Trophoblast cell (in vitro differentiated cells and primary cell): Measurements from ENCODE around the gene DUOXA1.

Source experiments
- DNase-seq, 2 donors: peaks; one replicate each; pipeline ENCODE4 v3.0.0-alpha.2; 2016
- H2AFZ ChIP-seq: 2 replicates; pipeline ENCODE4 v1.6.1; 2013; ENCODE audit warnings: low read length, moderate library complexity, mild to moderate bottlenecking; ENCODE audit not compliant: insufficient read depth, poor library complexity
- H2AK5ac ChIP-seq: 2 replicates; pipeline ENCODE4 v1.6.1; 2013; ENCODE audit warnings: mild to moderate bottlenecking, low read length
- H2BK120ac ChIP-seq: 2 replicates; pipeline ENCODE4 v1.6.1; 2013; ENCODE audit warnings: low read length, mild to moderate bottlenecking, moderate library complexity; ENCODE audit not compliant: insufficient read depth, poor library complexity
- H2BK12ac ChIP-seq: 2 replicates; pipeline ENCODE4 v1.6.1; 2013; ENCODE audit warnings: mild to moderate bottlenecking, low read length, moderate library complexity
- H2BK5ac ChIP-seq: 2 replicates; pipeline ENCODE4 v1.6.1; 2013; ENCODE audit warnings: low read length, low read depth, moderate library complexity, mild to moderate bottlenecking; ENCODE audit not compliant: poor library complexity
- H3K14ac ChIP-seq: 2 replicates; pipeline ENCODE4 v1.6.1; 2013; ENCODE audit warnings: mild to moderate bottlenecking, low read length
- H3K18ac ChIP-seq: 2 replicates; pipeline ENCODE4 v1.6.1; 2013; ENCODE audit warnings: mild to moderate bottlenecking, low read length
- H3K23ac ChIP-seq: 2 replicates; pipeline ENCODE4 v1.6.1; 2013; ENCODE audit warnings: low read length
- H3K27ac ChIP-seq: 2 replicates; pipeline ENCODE4 v1.5.1; 2013; ENCODE audit warnings: low read depth, mild to moderate bottlenecking, inconsistent platforms, low read length, moderate library complexity
- H3K27me3 ChIP-seq: 2 replicates; pipeline ENCODE4 v1.6.1; 2013; ENCODE audit warnings: inconsistent platforms, mild to moderate bottlenecking, low read length, moderate library complexity; ENCODE audit not compliant: insufficient read depth
- H3K36me3 ChIP-seq, 2 experiments: 1 replicate in 1 of 2; 2 replicates in 1 of 2; pipeline ENCODE4 v1.6.1; 2013; ENCODE audit warnings: low read length in 2 of 2, mild to moderate bottlenecking in 2 of 2, moderate library complexity in 1 of 2; ENCODE audit not compliant: insufficient read depth in 2 of 2, control insufficient read depth in 1 of 2
- H3K4ac ChIP-seq: 2 replicates; pipeline ENCODE4 v1.6.1; 2013; ENCODE audit warnings: low read depth, mild to moderate bottlenecking, low read length, moderate library complexity
- H3K4me1 ChIP-seq, 2 experiments: 1 replicate in 1 of 2; 2 replicates in 1 of 2; pipeline ENCODE4 v1.6.1; 2013; ENCODE audit warnings: low read length in 2 of 2, mild to moderate bottlenecking in 2 of 2, moderate library complexity in 1 of 2; ENCODE audit not compliant: insufficient read depth in 2 of 2, control insufficient read depth in 1 of 2
- H3K4me2 ChIP-seq: 2 replicates; pipeline ENCODE4 v1.6.1; 2013; ENCODE audit warnings: inconsistent platforms, mild to moderate bottlenecking, low read length, moderate library complexity
- H3K4me3 ChIP-seq: 2 replicates; pipeline ENCODE4 v1.5.1; 2013; ENCODE audit warnings: mild to moderate bottlenecking, low read depth, low read length, inconsistent platforms
- H3K79me1 ChIP-seq: one replicate; pipeline ENCODE4 v1.6.1; 2013; ENCODE audit warnings: low read length
- H3K79me2 ChIP-seq: 2 replicates; pipeline ENCODE4 v1.6.1; 2013; ENCODE audit warnings: low read length, mild to moderate bottlenecking; ENCODE audit not compliant: control insufficient read depth, insufficient read depth, poor library complexity
- H3K9ac ChIP-seq: 2 replicates; pipeline ENCODE4 v1.6.1; 2013; ENCODE audit warnings: mild to moderate bottlenecking, low read length
- H3K9me3 ChIP-seq: 2 replicates; pipeline ENCODE4 v1.6.1; 2013; ENCODE audit warnings: low read depth, mild to moderate bottlenecking, control low read depth, inconsistent platforms, low read length; ENCODE audit not compliant: insufficient read depth
- H4K12ac ChIP-seq: 2 replicates; pipeline ENCODE4 v1.6.1; 2013; ENCODE audit warnings: low read depth, mild to moderate bottlenecking, low read length, moderate library complexity
- H4K8ac ChIP-seq: 2 replicates; pipeline ENCODE4 v1.6.1; 2013; ENCODE audit warnings: low read depth, mild to moderate bottlenecking, low read length, moderate library complexity
- H4K91ac ChIP-seq: one replicate; pipeline ENCODE4 v1.6.1; 2013; ENCODE audit warnings: low read depth, mild to moderate bottlenecking, low read length, moderate library complexity
- WGBS: extraction: QIAGEN DNeasy Blood & Tissue Kit; methylation state at CpG from one replicate; pipeline ENCODE4 v1.1.7; 2013; ENCODE audit warnings: missing lambda C conversion rate; ENCODE audit not compliant: insufficient read length, insufficient coverage; ENCODE audit errors: extremely low coverage; 5-methylcytosine and 5-hydroxymethylcytosine counted together

Gene DUOXA1

GRCh38 chr15:45089712-45090373 lies 39.8 kb downstream of the DUOXA1 start:
- H3K18ac ChIP-seq, result no peak overlapping the region
- no CpG with 5 or more reads among the region's 3 CpGs for WGBS
- H2BK120ac ChIP-seq, result no peak overlapping the region
- H3K79me1 ChIP-seq, result no peaks in the 10 kb centered on the region
- no peaks in the 10 kb centered on the region for H3K27me3 ChIP-seq
- no peak overlapping the region for H3K4me2 ChIP-seq
- no peak for DNase-seq
- H3K79me2 ChIP-seq, result no peaks in the 10 kb centered on the region
- no peak overlapping the region for H3K27ac ChIP-seq
- no peak overlapping the region for H3K23ac ChIP-seq
- H3K14ac ChIP-seq, result no peak overlapping the region
- no peak overlapping the region for H2BK5ac ChIP-seq
- no peak overlapping the region for H4K12ac ChIP-seq
- peaks cover 2% of the 10 kb centered on the region for H3K9me3 ChIP-seq
- H3K4me1 ChIP-seq, result no peaks in the 10 kb centered on the region
- no peak overlapping the region for H4K8ac ChIP-seq
- no peaks in the 10 kb centered on the region for H3K36me3 ChIP-seq
- no peak overlapping the region for H3K4me3 ChIP-seq
- H4K91ac ChIP-seq, result no peak overlapping the region
- no peak overlapping the region for H3K4ac ChIP-seq
- no peak overlapping the region for H2BK12ac ChIP-seq
- H3K9ac ChIP-seq, result no peak overlapping the region
- H2AFZ ChIP-seq, result no peak overlapping the region
- H2AK5ac ChIP-seq, result no peak overlapping the region

GRCh38 chr15:45088801-45089711 lies 40.6 kb downstream of the DUOXA1 start:
- no peaks in the 10 kb centered on the region for H3K79me1 ChIP-seq
- H2BK120ac ChIP-seq, result no peak overlapping the region
- no peak overlapping the region for H4K8ac ChIP-seq
- H3K23ac ChIP-seq, result no peak overlapping the region
- H3K4me3 ChIP-seq, result no peak overlapping the region
- H4K91ac ChIP-seq, result no peak overlapping the region
- H3K4ac ChIP-seq, result no peak overlapping the region
- no peaks in the 10 kb centered on the region for H3K4me1 ChIP-seq
- H3K27me3 ChIP-seq, result no peaks in the 10 kb centered on the region
- H3K9ac ChIP-seq, result no peak overlapping the region
- no peak overlapping the region for H2BK5ac ChIP-seq
- no peak overlapping the region for H3K27ac ChIP-seq
- no peaks in the 10 kb centered on the region for H3K36me3 ChIP-seq
- H2AFZ ChIP-seq, result no peak overlapping the region
- H3K14ac ChIP-seq, result no peak overlapping the region
- no peaks in the 10 kb centered on the region for H3K9me3 ChIP-seq
- no peak overlapping the region for H4K12ac ChIP-seq
- WGBS, result no CpG with 5 or more reads among the region's 10 CpGs
- no peak overlapping the region for H2AK5ac ChIP-seq
- DNase-seq, result no peak
- no peaks in the 10 kb centered on the region for H3K79me2 ChIP-seq
- H3K18ac ChIP-seq, result no peak overlapping the region
- no peak overlapping the region for H3K4me2 ChIP-seq
- H2BK12ac ChIP-seq, result no peak overlapping the region

GRCh38 chr15:45087513-45087912 lies 42.2 kb downstream of the DUOXA1 start:
- no peak overlapping the region for H3K4me3 ChIP-seq
- H3K27me3 ChIP-seq, result no peaks in the 10 kb centered on the region
- H4K91ac ChIP-seq, result no peak overlapping the region
- no peak overlapping the region for H3K18ac ChIP-seq
- no peak overlapping the region for H4K12ac ChIP-seq
- H2BK12ac ChIP-seq, result no peak overlapping the region
- H3K23ac ChIP-seq, result no peak overlapping the region
- H2BK120ac ChIP-seq, result no peak overlapping the region
- H3K79me2 ChIP-seq, result no peaks in the 10 kb centered on the region
- H3K9ac ChIP-seq, result no peak overlapping the region
- H2AK5ac ChIP-seq, result no peak overlapping the region
- H2BK5ac ChIP-seq, result no peak overlapping the region
- H3K9me3 ChIP-seq, result no peaks in the 10 kb centered on the region
- H3K4me2 ChIP-seq, result no peak overlapping the region
- H3K4me1 ChIP-seq, result no peaks in the 10 kb centered on the region
- no peak for DNase-seq
- no peak overlapping the region for H3K14ac ChIP-seq
- no peaks in the 10 kb centered on the region for H3K36me3 ChIP-seq
- no peaks in the 10 kb centered on the region for H3K79me1 ChIP-seq
- no peak overlapping the region for H3K4ac ChIP-seq
- H4K8ac ChIP-seq, result no peak overlapping the region
- no CpG with 5 or more reads among the region's 1 CpG for WGBS
- no peak overlapping the region for H3K27ac ChIP-seq
- no peak overlapping the region for H2AFZ ChIP-seq

- H3K4me3 ChIP-seq, result no peak overlapping the region
- no peaks in the 10 kb centered on the region for H3K79me2 ChIP-seq
- no peak overlapping the region for H3K4ac ChIP-seq
- no peaks in the 10 kb centered on the region for H3K27me3 ChIP-seq
- no peak overlapping the region for H2BK12ac ChIP-seq
- H3K4me1 ChIP-seq, result no peaks in the 10 kb centered on the region
- no peak overlapping the region for H3K27ac ChIP-seq
- H3K9me3 ChIP-seq, result no peaks in the 10 kb centered on the region
- no peak overlapping the region for H3K9ac ChIP-seq
- H4K91ac ChIP-seq, result no peak overlapping the region
- no peak overlapping the region for H3K14ac ChIP-seq
- no peak overlapping the region for H3K23ac ChIP-seq
- no peaks in the 10 kb centered on the region for H3K36me3 ChIP-seq
- H4K8ac ChIP-seq, result no peak overlapping the region
- no peak overlapping the region for H3K18ac ChIP-seq
- H3K4me2 ChIP-seq, result no peak overlapping the region
- no peak overlapping the region for H4K12ac ChIP-seq
- WGBS, result no CpG with 5 or more reads among the region's 3 CpGs
- no peak overlapping the region for H2BK5ac ChIP-seq
- no peaks in the 10 kb centered on the region for H3K79me1 ChIP-seq
- H2AFZ ChIP-seq, result no peak overlapping the region
- DNase-seq, result no peak
- no peak overlapping the region for H2BK120ac ChIP-seq
- no peak overlapping the region for H2AK5ac ChIP-seq
These were observed 45.5 kb downstream of the DUOXA1 start for GRCh38 chr15:45084163-45084562.
